Prostate gland (tissue), 2 donors: Measurements from ENCODE around the gene MDFIC. TPM values are rescaled to one million over a fixed set of nuclear protein-coding genes. Genes with fewer than 3 reads are reported as not detected.

Source experiments
- DNase-seq: peaks from one replicate; pipeline ENCODE4 v3.0.0-alpha.2; 2019; ENCODE audit warnings: low spot score
- H3K27ac ChIP-seq, 2 donors: fragments of 200-600 bp; sonication (generic); 2 replicates each; pipeline ENCODE4 v1.5.1; 2017 to 2019
- H3K27me3 ChIP-seq: fragments of 200-600 bp; sonication (generic); replicated peaks from 2 replicates; pipeline ENCODE4 v1.5.1; 2019; ENCODE audit not compliant: insufficient read depth
- H3K36me3 ChIP-seq, 2 donors: fragments of 200-600 bp; sonication (generic); 1 replicate in 1 of 2; 2 replicates in 1 of 2; pipeline versions ENCODE4 v1.5.1 to v1.8.1; 2017 to 2019
- H3K4me1 ChIP-seq: fragments of 200-600 bp; sonication (generic); replicated peaks from 2 replicates; pipeline ENCODE4 v1.5.1; 2019
- H3K4me3 ChIP-seq, 2 donors: fragments of 200-600 bp; sonication (generic); 2 replicates each; pipeline ENCODE4 v1.5.1; 2017 to 2019
- H3K9me3 ChIP-seq: fragments of 200-600 bp; sonication (generic); 2 replicates; pipeline ENCODE4 v1.5.1; 2017
- CTCF ChIP-seq, 4 experiments: fragments of 200-600 bp in 2 of 4; fragments of 450-650 bp in 2 of 4; sonication (generic) in 2 of 4; IDR thresholded peaks; 1 replicate in 3 of 4; 2 replicates in 1 of 4; pipeline ENCODE4 v1.5.1; 2016 to 2019; ENCODE audit warnings: antibody characterized with exemption in 4 of 4, mild to moderate bottlenecking in 2 of 4, moderate library complexity in 2 of 4
- POLR2A ChIP-seq: fragments of 450-650 bp; IDR thresholded peaks from one replicate; pipeline ENCODE4 v1.6.1; 2016; ENCODE audit warnings: antibody characterized with exemption, mild to moderate bottlenecking
- POLR2AphosphoS5 ChIP-seq: sonication (generic); formaldehyde crosslinking; IDR thresholded peaks from one replicate; pipeline ENCODE4 v1.6.1; 2017; ENCODE audit warnings: antibody characterized with exemption
- WGBS: methylation state at CpG from one replicate; pipeline ENCODE4 v1.1.5; 2018; 5-methylcytosine and 5-hydroxymethylcytosine counted together
- intact Hi-C: fragments of 100-400 bp; cut with DNase I; formaldehyde crosslinking; loops from one replicate; pipeline ENCODE4 v1.14.2; 2022
- total RNA-seq, 2 donors: library from RNA; depleted of rRNA; stranded (reverse); fragments of >200 nt; gene quantifications; one replicate each; pipeline ENCODE4 v1.1.0, GENCODE V29; 2016

The MDFIC gene
- total RNA-seq, 2 donors from 2014 or later, result 17.2 to 24.8 TPM

- TF ChIP-seq CTCF (IDR thresholded peaks at IDR 0.05) (no peak), POLR2A (no peak), POLR2AphosphoS5 (no peak)
- Histone ChIP-seq H3K27me3 (no peaks in the 10 kb centered on the region), H3K36me3 (no peaks in the 10 kb centered on the region), H3K4me3 (no peak overlapping the region), H3K9me3 (no peaks in the 10 kb centered on the region), H3K27ac (no peak overlapping the region), H3K4me1 (no peaks in the 10 kb centered on the region)
- intact Hi-C loops, result no loop called here
- no peak for DNase-seq
- WGBS, result 89% methylated on average over 1 of the region's 1 CpG
Measured at GRCh38 chr7:114949231-114949630, 27.3 kb downstream of the MDFIC start.

DNA sequence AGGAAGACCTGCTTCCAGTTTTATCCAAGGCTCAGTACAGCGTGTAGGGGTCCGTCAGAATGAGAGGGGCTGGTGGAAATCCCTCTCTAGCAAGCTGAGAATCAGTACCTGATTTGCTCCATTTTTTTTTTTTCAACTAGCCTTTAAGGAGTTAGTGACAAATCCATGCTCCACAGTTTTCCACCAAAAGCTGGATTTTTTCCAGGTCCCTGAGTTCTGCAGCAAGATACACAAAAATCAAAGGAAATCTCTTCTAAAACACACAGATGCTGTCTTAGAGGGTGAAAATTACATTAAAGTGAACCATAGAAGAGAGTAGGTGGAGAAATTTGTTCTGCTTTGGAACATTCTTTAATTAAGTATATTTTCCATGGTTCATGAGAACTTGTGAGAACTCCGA, 30.4 kb downstream of the MDFIC start:
- Histone ChIP-seq H3K27me3 (no peaks in the 10 kb centered on the region), H3K9me3 (no peaks in the 10 kb centered on the region), H3K4me1 (no peaks in the 10 kb centered on the region), H3K27ac (no peak overlapping the region), H3K36me3 (no peaks in the 10 kb centered on the region), H3K4me3 (no peak overlapping the region)
- 76% methylated on average over 3 of the region's 3 CpGs for WGBS
- intact Hi-C loops, result no loop called here
- no peak for DNase-seq
- TF ChIP-seq CTCF (IDR thresholded peaks at IDR 0.05), result no peak
- no peak for TF ChIP-seq POLR2A
- no peak for TF ChIP-seq POLR2AphosphoS5

DNA sequence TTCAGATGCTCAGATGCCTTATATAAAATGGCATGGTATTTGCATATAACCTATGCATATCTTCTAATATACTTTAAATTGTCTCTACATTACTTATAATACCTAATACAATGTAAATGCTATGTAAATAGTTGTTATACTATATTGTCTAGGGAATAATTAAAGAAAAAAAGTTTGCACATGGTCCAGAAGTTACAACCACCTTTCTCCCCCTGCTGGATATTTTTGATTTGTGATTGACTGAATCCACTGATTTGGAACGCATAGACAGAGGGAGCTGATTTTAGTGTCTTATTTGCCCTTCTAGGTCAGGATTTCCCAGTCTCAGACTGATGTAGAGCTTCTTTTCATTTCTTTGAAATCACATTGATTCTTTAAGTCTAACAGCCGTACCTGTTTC, 31.8 kb downstream of the MDFIC start:
- no peaks in the 10 kb centered on the region for H3K36me3 ChIP-seq
- no peak overlapping the region for H3K27ac ChIP-seq
- no peak overlapping the region for H3K4me3 ChIP-seq
- TF ChIP-seq POLR2A (no peak), POLR2AphosphoS5 (no peak), CTCF (IDR thresholded peaks at IDR 0.05) (no peak)
- no peak for DNase-seq
- WGBS, result 95% methylated on average over 2 of the region's 2 CpGs
- intact Hi-C loops, result no loop called here
- H3K27me3 ChIP-seq, result no peaks in the 10 kb centered on the region
- H3K9me3 ChIP-seq, result no peaks in the 10 kb centered on the region
- H3K4me1 ChIP-seq, result no peaks in the 10 kb centered on the region

- TF ChIP-seq POLR2A, result no peak
- no peak for TF ChIP-seq CTCF (IDR thresholded peaks at IDR 0.05)
- TF ChIP-seq POLR2AphosphoS5, result no peak
- no peaks in the 10 kb centered on the region for H3K9me3 ChIP-seq
- H3K36me3 ChIP-seq, result no peaks in the 10 kb centered on the region
- H3K4me1 ChIP-seq, result no peaks in the 10 kb centered on the region
- intact Hi-C loops, result no loop called here
- no peak overlapping the region for H3K4me3 ChIP-seq
- no peak overlapping the region for H3K27ac ChIP-seq
- DNase-seq, result no peak
- H3K27me3 ChIP-seq, result no peaks in the 10 kb centered on the region
Measured at GRCh38 chr7:114956702-114957101, 34.8 kb downstream of the MDFIC start.

- Histone ChIP-seq H3K27ac (no peak overlapping the region), H3K36me3 (no peaks in the 10 kb centered on the region), H3K27me3 (no peaks in the 10 kb centered on the region), H3K9me3 (no peaks in the 10 kb centered on the region), H3K4me1 (no peaks in the 10 kb centered on the region), H3K4me3 (no peak overlapping the region)
- DNase-seq, result no peak
- intact Hi-C loops, result no loop called here
- WGBS, result 96% methylated on average over 1 of the region's 1 CpG
- no peak for TF ChIP-seq POLR2A
- TF ChIP-seq POLR2AphosphoS5, result no peak
- TF ChIP-seq CTCF (IDR thresholded peaks at IDR 0.05), result no peak
Measured at GRCh38 chr7:114957444-114957843, 35.5 kb downstream of the MDFIC start.
